Breast epithelium (tissue), 4 donors: Measurements from ENCODE around the gene EID2. TPM values are rescaled to one million over a fixed set of nuclear protein-coding genes. Genes with fewer than 3 reads are reported as not detected.

Experiments used
- DNase-seq, 2 donors: peaks; one replicate each; pipeline ENCODE4 v3.0.0-alpha.2; 2019; ENCODE audit warnings: low spot score in 2 of 2
- H3K27ac ChIP-seq, 2 donors: fragments of 200-600 bp; sonication (generic) in 1 of 2; one replicate each; pipeline ENCODE4 v1.5.1; 2016 to 2019; ENCODE audit warnings: mild to moderate bottlenecking in 1 of 2
- H3K27me3 ChIP-seq, 2 donors: fragments of 200-600 bp; sonication (generic) in 1 of 2; one replicate each; pipeline versions ENCODE4 v1.5.1 to v1.6.0; 2017 to 2019; ENCODE audit warnings: control low read depth in 1 of 2, mild to moderate bottlenecking in 1 of 2
- H3K36me3 ChIP-seq: fragments of 200-600 bp; one replicate; pipeline ENCODE4 v1.5.1; 2019
- H3K4me1 ChIP-seq, 2 donors: fragments of 200-600 bp; sonication (generic); one replicate each; pipeline ENCODE4 v1.5.1; 2016 to 2019; ENCODE audit warnings: control low read depth in 1 of 2
- H3K4me3 ChIP-seq, 3 donors: fragments of 200-600 bp; sonication (generic); 1 replicate in 2 of 3; 2 replicates in 1 of 3; pipeline ENCODE4 v1.5.1; 2016 to 2019; ENCODE audit warnings: mild to moderate bottlenecking in 3 of 3, moderate library complexity in 2 of 3
- H3K9me3 ChIP-seq, 2 donors: fragments of 200-600 bp; sonication (generic) in 1 of 2; one replicate each; pipeline ENCODE4 v1.5.1; 2016 to 2019; ENCODE audit warnings: control low read depth in 1 of 2
- POLR2A ChIP-seq: fragments of 450-650 bp; IDR thresholded peaks from one replicate; pipeline ENCODE4 v1.6.1; 2016; ENCODE audit warnings: antibody characterized with exemption, mild to moderate bottlenecking, moderate library complexity
- POLR2AphosphoS5 ChIP-seq, 3 donors: sonication (generic); formaldehyde crosslinking; IDR thresholded peaks; one replicate each; pipeline ENCODE4 v1.6.1; 2017; ENCODE audit warnings: antibody characterized with exemption in 3 of 3
- intact Hi-C: fragments of 100-400 bp; cut with DNase I; formaldehyde crosslinking; loops from one replicate; pipeline ENCODE4 v1.15.1; 2023; ENCODE audit warnings: low total_unique reads
- total RNA-seq, 3 donors: library from RNA; depleted of rRNA; stranded (reverse); fragments of >200 nt; gene quantifications; one replicate each; pipeline ENCODE4 v1.1.0, GENCODE V29; 2016
- TF ChIP-seq, protein P1 (sequence below), 3 donors: fragments of 450-650 bp; IDR thresholded peaks; one replicate each; pipeline ENCODE4 v1.5.1; 2016 to 2017; ENCODE audit warnings: antibody characterized with exemption in 3 of 3, mild to moderate bottlenecking in 3 of 3, moderate library complexity in 3 of 3

Gene EID2
- total RNA-seq, 3 donors from 2014 or later = 13.0 to 14.7 (median 13.4) TPM

DNA sequence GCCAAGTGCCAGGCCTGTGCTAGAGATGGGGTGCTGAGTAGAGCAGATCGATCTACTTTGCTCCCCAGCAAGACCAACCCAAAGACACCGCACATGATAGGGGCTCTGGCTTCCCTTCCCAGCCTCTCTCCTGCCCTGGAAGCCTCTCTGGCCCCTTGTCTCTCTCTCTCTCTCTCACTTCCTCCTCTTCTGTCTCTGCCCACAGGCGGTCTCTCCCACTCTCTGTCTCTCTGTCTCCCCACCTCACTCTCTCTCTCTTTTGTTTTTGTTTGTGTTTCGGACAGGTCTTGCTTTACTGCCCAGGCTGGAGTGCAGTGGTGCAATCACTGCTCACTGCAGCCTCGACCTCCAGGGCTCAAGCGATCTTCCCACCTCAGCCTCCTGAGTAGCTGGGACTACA lies 23.7 kb downstream of the EID2 start:
- Histone ChIP-seq H3K9me3 (no peaks in the 10 kb centered on the region), H3K27ac (no peak overlapping the region), H3K4me3 (peak overlapping the region in 1 of 3 donors; percentile 65), H3K4me1 (peaks cover 0 to 2% of the 10 kb centered on the region in 2 donors), H3K36me3 (no peaks in the 10 kb centered on the region), H3K27me3 (peaks cover 5 to 34% of the 10 kb centered on the region in 2 donors)
- no peak for TF ChIP-seq POLR2AphosphoS5 (IDR thresholded peaks at IDR 0.05)
- TF ChIP-seq POLR2A = no peak
- TF ChIP-seq, protein P1, sequence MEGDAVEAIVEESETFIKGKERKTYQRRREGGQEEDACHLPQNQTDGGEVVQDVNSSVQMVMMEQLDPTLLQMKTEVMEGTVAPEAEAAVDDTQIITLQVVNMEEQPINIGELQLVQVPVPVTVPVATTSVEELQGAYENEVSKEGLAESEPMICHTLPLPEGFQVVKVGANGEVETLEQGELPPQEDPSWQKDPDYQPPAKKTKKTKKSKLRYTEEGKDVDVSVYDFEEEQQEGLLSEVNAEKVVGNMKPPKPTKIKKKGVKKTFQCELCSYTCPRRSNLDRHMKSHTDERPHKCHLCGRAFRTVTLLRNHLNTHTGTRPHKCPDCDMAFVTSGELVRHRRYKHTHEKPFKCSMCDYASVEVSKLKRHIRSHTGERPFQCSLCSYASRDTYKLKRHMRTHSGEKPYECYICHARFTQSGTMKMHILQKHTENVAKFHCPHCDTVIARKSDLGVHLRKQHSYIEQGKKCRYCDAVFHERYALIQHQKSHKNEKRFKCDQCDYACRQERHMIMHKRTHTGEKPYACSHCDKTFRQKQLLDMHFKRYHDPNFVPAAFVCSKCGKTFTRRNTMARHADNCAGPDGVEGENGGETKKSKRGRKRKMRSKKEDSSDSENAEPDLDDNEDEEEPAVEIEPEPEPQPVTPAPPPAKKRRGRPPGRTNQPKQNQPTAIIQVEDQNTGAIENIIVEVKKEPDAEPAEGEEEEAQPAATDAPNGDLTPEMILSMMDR (IDR thresholded peaks at IDR 0.05) = no peak
- intact Hi-C loops = no loop called here
- no peak for DNase-seq

DNA sequence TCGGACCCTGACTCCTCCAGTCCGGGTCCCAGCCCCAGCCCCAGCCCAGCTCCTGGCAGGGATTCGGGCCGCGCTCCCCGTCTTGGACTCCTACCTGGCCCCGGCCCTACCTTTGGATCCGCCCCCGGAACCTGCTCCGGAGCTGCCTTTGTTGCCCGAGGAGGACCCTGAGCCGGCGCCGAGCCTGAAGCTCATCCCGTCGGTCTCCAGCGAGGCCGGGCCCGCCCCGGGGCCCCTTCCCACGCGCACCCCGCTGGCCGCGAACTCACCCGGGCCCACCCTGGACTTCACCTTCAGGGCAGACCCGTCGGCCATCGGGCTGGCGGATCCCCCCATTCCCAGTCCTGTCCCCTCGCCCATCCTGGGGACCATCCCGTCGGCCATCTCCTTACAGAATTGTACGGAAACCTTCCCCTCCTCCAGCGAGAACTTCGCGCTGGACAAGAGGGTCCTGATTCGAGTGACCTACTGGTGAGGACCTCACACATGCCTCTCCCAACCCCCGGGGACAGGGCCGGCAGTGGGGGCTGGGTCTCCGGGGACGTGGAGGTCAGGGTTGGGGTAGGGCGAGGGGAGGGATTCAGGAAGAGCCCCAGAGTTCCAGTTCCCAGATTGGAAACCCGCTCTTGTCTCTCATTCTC lies 24.3 kb downstream of the EID2 start:
- Histone ChIP-seq H3K36me3 (no peaks in the 10 kb centered on the region), H3K4me1 (peaks cover 0 to 2% of the 10 kb centered on the region in 2 donors), H3K27ac (no peak overlapping the region), H3K9me3 (no peaks in the 10 kb centered on the region), H3K27me3 (peaks cover 5 to 34% of the 10 kb centered on the region in 2 donors), H3K4me3 (peak overlapping the region; percentile 6 to 65 (median 49))
- no peak for DNase-seq
- intact Hi-C loops = no loop called here
- TF ChIP-seq POLR2A (no peak), POLR2AphosphoS5 (IDR thresholded peaks at IDR 0.05) (no peak)
- TF ChIP-seq, protein P1 (IDR thresholded peaks at IDR 0.05) = no peak

DNA sequence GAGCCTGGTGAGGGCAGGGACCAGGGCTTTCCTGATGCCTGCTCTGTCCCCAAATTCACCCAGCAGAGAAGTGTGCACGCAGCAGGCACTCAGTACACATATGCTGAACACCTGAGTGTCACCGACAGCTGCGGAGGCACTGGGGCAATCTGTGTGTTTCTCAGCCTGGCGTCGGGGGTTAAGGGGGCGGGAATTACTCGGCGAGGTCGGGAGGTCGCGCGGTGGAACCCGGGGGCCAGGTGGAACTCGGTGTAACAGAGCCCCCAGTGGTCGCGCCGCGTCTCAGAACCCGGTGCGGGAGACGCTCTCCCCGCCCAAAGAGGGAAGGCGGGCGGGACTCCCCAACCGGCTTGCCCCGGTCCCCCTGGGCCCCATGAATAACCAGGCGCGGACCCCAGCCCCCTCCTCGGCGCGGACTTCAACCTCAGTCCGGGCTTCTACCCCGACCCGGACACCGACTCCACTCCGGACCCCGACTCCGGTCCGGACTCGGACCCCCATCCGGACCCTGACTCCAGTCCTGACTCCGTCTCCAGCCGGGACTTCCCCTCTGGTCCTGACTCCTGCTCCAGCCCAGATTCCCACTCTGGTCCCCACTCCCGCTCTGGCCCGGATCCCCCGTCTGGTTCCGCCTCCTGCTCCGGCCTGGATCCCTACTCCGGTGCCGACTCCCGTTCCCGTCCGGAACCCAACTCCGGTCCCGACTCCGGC lies 25.0 kb downstream of the EID2 start, which contains the start of gene SELENOV:
SELENOV (plus strand) TSS at position 300 of the 711 bp plus-strand sequence; CDS start at position 374, 74 bp downstream.
- Histone ChIP-seq H3K4me1 (peaks cover 0 to 2% of the 10 kb centered on the region in 2 donors), H3K27me3 (peaks cover 5 to 34% of the 10 kb centered on the region in 2 donors), H3K27ac (no peak within 1 kb of the TSS), H3K36me3 (no peaks in the 10 kb centered on the region), H3K4me3 (peak within 1 kb of the TSS; percentile 6 to 65 (median 49)), H3K9me3 (no peaks in the 10 kb centered on the region)
- TF ChIP-seq POLR2AphosphoS5 (IDR thresholded peaks at IDR 0.05) = no peak
- TF ChIP-seq, protein P1 (IDR thresholded peaks at IDR 0.05) = no peak
- no peak for TF ChIP-seq POLR2A
- intact Hi-C loops = loop anchor here (1.0 kb wide), 1 partner anchor 39 kb away; no protein-coding TSS in a partner anchor
- no peak for DNase-seq

DNA sequence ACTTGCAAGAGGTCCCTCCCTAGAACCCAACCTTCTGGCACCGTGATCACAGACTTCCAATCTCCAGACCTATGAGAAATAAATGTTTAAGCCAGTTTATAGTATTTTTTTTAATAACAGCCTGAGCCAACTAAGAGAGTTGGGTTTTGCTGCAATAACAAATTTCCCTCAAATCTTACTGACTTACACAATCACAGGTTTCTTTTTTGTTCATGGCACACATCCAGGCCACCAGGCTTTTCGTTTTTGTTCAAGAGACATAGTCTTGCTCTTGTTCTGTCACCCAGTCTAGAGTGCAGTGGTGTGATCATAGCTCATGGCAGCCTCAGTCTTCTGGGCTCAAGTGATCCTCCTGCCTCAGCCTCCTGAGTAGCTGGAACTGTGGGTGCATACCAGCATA lies 27.0 kb downstream of the EID2 start:
- Histone ChIP-seq H3K9me3 (no peaks in the 10 kb centered on the region), H3K27me3 (peaks cover 5 to 42% of the 10 kb centered on the region in 2 donors), H3K4me3 (no peak overlapping the region), H3K27ac (no peak overlapping the region), H3K36me3 (no peaks in the 10 kb centered on the region), H3K4me1 (peaks cover 0 to 2% of the 10 kb centered on the region in 2 donors)
- DNase-seq = no peak
- TF ChIP-seq POLR2A (no peak), POLR2AphosphoS5 (IDR thresholded peaks at IDR 0.05) (no peak)
- TF ChIP-seq, protein P1 (IDR thresholded peaks at IDR 0.05) = no peak
- intact Hi-C loops = no loop called here

DNA sequence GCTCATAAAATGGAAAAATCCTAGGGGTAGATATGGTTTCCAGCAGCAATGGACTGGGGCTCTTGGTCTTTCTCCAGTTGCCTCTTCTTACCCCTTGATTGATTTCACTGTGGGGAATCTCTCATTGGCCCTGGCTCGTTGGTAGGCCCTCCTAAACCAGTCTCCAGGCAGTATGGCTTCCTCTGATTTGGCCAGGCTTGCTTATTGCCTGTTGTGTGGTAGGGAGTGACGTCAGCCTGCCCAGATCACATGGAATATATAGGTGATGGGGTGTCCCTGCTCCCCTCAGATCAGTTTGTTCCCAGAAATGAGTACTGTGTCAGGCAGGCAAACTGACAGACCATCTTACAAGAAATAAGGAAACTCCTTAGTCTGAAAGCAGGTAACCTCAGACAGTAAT lies 30.7 kb downstream of the EID2 start:
- intact Hi-C loops = no loop called here
- Histone ChIP-seq H3K9me3 (no peaks in the 10 kb centered on the region), H3K27ac (no peak overlapping the region), H3K4me1 (peaks cover 5 to 6% of the 10 kb centered on the region in 2 donors), H3K36me3 (no peaks in the 10 kb centered on the region), H3K4me3 (no peak overlapping the region), H3K27me3 (peaks cover 0 to 56% of the 10 kb centered on the region in 2 donors)
- no peak for DNase-seq
- TF ChIP-seq, protein P1 (IDR thresholded peaks at IDR 0.05) = no peak
- TF ChIP-seq POLR2AphosphoS5 (IDR thresholded peaks at IDR 0.05) = no peak
- TF ChIP-seq POLR2A = no peak
